Left forelimb (tissue), 1 donor: ENCODE data around the gene CHID1.

ENCODE experiments used
- DNase-seq: peaks from one replicate; pipeline ENCODE4 v3.0.0-alpha.2; 2018; ENCODE audit warnings: low spot score

Gene CHID1

GRCh38 chr11:910589-911030 is at the start of gene CHID1:
Gene CHID1, minus strand, starts transcription at chr11:910810. Its CDS starts 5,994 bp downstream, at chr11:904816.
- peak; percentile 95 for DNase-seq

- DNase-seq, result no peak
Measured at GRCh38 chr11:959608-960007, 49.0 kb upstream of the CHID1 start.

- no peak for DNase-seq
Measured at GRCh38 chr11:959027-959426, 48.4 kb upstream of the CHID1 start.

GRCh38 chr11:958101-958500 is 47.5 kb upstream of the CHID1 start:
- DNase-seq, result no peak

GRCh38 chr11:957212-957920 is 46.8 kb upstream of the CHID1 start:
- DNase-seq, result no peak

- DNase-seq, result no peak
Measured at GRCh38 chr11:955154-956063, 44.8 kb upstream of the CHID1 start.

GRCh38 chr11:954392-955153 is 44.0 kb upstream of the CHID1 start:
- no peak for DNase-seq

GRCh38 chr11:953512-953911 is 42.9 kb upstream of the CHID1 start:
- DNase-seq, result no peak

GRCh38 chr11:952406-953385 is 42.1 kb upstream of the CHID1 start:
- DNase-seq, result no peak

- DNase-seq, result no peak
Measured at GRCh38 chr11:951507-951906, 40.9 kb upstream of the CHID1 start.

GRCh38 chr11:947744-948143 is 37.1 kb upstream of the CHID1 start:
- DNase-seq, result no peak

GRCh38 chr11:945986-946385 is 35.4 kb upstream of the CHID1 start:
- DNase-seq, result no peak

GRCh38 chr11:944711-945470 is 34.3 kb upstream of the CHID1 start:
- DNase-seq, result no peak

GRCh38 chr11:942823-943222 is 32.2 kb upstream of the CHID1 start:
- DNase-seq, result no peak

GRCh38 chr11:940496-941135 is 30.0 kb upstream of the CHID1 start:
- DNase-seq, result no peak

- DNase-seq, result no peak
Measured at GRCh38 chr11:937841-938261, 27.2 kb upstream of the CHID1 start.

- DNase-seq, result no peak
Measured at GRCh38 chr11:936199-936598, 25.6 kb upstream of the CHID1 start.

- no peak for DNase-seq
Measured at GRCh38 chr11:934527-934926, 23.9 kb upstream of the CHID1 start.

GRCh38 chr11:933936-934335 is 23.3 kb upstream of the CHID1 start:
- DNase-seq, result no peak
